Measurements from ENCODE around the gene PRKACA.

- TF ChIP-seq, protein P1, sequence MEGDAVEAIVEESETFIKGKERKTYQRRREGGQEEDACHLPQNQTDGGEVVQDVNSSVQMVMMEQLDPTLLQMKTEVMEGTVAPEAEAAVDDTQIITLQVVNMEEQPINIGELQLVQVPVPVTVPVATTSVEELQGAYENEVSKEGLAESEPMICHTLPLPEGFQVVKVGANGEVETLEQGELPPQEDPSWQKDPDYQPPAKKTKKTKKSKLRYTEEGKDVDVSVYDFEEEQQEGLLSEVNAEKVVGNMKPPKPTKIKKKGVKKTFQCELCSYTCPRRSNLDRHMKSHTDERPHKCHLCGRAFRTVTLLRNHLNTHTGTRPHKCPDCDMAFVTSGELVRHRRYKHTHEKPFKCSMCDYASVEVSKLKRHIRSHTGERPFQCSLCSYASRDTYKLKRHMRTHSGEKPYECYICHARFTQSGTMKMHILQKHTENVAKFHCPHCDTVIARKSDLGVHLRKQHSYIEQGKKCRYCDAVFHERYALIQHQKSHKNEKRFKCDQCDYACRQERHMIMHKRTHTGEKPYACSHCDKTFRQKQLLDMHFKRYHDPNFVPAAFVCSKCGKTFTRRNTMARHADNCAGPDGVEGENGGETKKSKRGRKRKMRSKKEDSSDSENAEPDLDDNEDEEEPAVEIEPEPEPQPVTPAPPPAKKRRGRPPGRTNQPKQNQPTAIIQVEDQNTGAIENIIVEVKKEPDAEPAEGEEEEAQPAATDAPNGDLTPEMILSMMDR (IDR thresholded peaks at IDR 0.05; ENCODE audit: extremely low read depth in 1 of 2, insufficient read depth in 1 of 2, low read depth in 1 of 2, low read length in 2 of 2), result no peak
- TF ChIP-seq POLR2AphosphoS5 (IDR thresholded peaks at IDR 0.05; ENCODE audit: insufficient read depth, low read depth, low read length), result no peak
- TF ChIP-seq EZH2 (IDR thresholded peaks at IDR 0.05; ENCODE audit: borderline replicate concordance, low read depth, low read length, severe bottlenecking), result no peak
- TF ChIP-seq POLR2A (IDR thresholded peaks at IDR 0.05; ENCODE audit: low read depth, low read length), result no peak
- TF ChIP-seq, protein P2, sequence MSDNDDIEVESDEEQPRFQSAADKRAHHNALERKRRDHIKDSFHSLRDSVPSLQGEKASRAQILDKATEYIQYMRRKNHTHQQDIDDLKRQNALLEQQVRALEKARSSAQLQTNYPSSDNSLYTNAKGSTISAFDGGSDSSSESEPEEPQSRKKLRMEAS (IDR thresholded peaks at IDR 0.05; ENCODE audit: insufficient read depth, insufficient read length), result no peak
- no peak for TF ChIP-seq FOS (IDR thresholded peaks at IDR 0.05; ENCODE audit: borderline replicate concordance, insufficient read depth, low read length)
Measured at GRCh38 chr19:14114439-14114838, 3.1 kb downstream of the PRKACA start.

Data from endothelial cell of umbilical vein (primary cell).